SK-N-SH treated with all-trans-retinoic acid at 6 μM for 48 hours (cell line): ENCODE results near the gene XPNPEP2.

Source experiments
- ARNTL ChIP-seq: fragments of 450-650 bp; formaldehyde crosslinking; IDR thresholded peaks from 2 replicates; pipeline ENCODE4 v1.5.0; 2020; ENCODE audit warnings: low read depth, mild to moderate bottlenecking, moderate library complexity, borderline replicate concordance
- CSDC2 ChIP-seq: fragments of 250-450 bp; sonication (Bioruptor Pico); IDR thresholded peaks from 2 replicates; pipeline ENCODE4 v1.5.0; 2020; ENCODE audit warnings: mild to moderate bottlenecking, moderate library complexity
- ESRRG ChIP-seq: fragments of 250-450 bp; sonication (Bioruptor Pico); IDR thresholded peaks from 2 replicates; pipeline ENCODE4 v1.6.1; 2021; ENCODE audit warnings: mild to moderate bottlenecking
- PATZ1 ChIP-seq: fragments of 250-450 bp; sonication (Bioruptor Pico); IDR thresholded peaks from 2 replicates; pipeline ENCODE4 v1.8.0; 2020; ENCODE audit warnings: mild to moderate bottlenecking, moderate library complexity, borderline replicate concordance
- RARB ChIP-seq: fragments of 250-450 bp; sonication (Bioruptor Pico); IDR thresholded peaks from 2 replicates; pipeline ENCODE4 v1.8.0; 2021; ENCODE audit warnings: mild to moderate bottlenecking, moderate library complexity
- TOX ChIP-seq: fragments of 250-450 bp; sonication (Bioruptor Pico); IDR thresholded peaks from 2 replicates; pipeline ENCODE4 v1.8.0; 2021; ENCODE audit warnings: mild to moderate bottlenecking, moderate library complexity, borderline replicate concordance
- ZFP30 ChIP-seq: fragments of 450-650 bp; formaldehyde crosslinking; IDR thresholded peaks from 2 replicates; pipeline ENCODE4 v1.5.0; 2022; ENCODE audit warnings: mild to moderate bottlenecking, moderate library complexity
- ZNF70 ChIP-seq: fragments of 450-650 bp; formaldehyde crosslinking; IDR thresholded peaks from 2 replicates; pipeline ENCODE4 v1.5.0; 2020; ENCODE audit warnings: mild to moderate bottlenecking, moderate library complexity
- TF ChIP-seq, protein P1 (sequence below): fragments of 250-450 bp; sonication (Bioruptor Pico); IDR thresholded peaks from 2 replicates; pipeline ENCODE4 v1.5.1; 2021; ENCODE audit warnings: mild to moderate bottlenecking, moderate library complexity

GRCh38 chrX:129797251-129797906 lies 58.6 kb downstream of the XPNPEP2 start:
- TF ChIP-seq PATZ1 (CRISPR knock-in tag) = no peak
- no peak for TF ChIP-seq ARNTL
- TF ChIP-seq, protein P1, sequence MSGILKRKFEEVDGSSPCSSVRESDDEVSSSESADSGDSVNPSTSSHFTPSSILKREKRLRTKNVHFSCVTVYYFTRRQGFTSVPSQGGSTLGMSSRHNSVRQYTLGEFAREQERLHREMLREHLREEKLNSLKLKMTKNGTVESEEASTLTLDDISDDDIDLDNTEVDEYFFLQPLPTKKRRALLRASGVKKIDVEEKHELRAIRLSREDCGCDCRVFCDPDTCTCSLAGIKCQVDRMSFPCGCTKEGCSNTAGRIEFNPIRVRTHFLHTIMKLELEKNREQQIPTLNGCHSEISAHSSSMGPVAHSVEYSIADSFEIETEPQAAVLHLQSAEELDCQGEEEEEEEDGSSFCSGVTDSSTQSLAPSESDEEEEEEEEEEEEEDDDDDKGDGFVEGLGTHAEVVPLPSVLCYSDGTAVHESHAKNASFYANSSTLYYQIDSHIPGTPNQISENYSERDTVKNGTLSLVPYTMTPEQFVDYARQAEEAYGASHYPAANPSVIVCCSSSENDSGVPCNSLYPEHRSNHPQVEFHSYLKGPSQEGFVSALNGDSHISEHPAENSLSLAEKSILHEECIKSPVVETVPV (CRISPR knock-in tag) = no peak
- TF ChIP-seq TOX = no peak
- no peak for TF ChIP-seq ESRRG
- TF ChIP-seq ZFP30 (CRISPR knock-in tag) = no peak
- TF ChIP-seq CSDC2 (CRISPR knock-in tag) = no peak
- TF ChIP-seq RARB = no peak
- no peak for TF ChIP-seq ZNF70
